Omental fat pad (tissue), 4 donors: ENCODE results near the gene OR52B2. TPM values are rescaled to one million over a fixed set of nuclear protein-coding genes. Genes with fewer than 3 reads are reported as not detected.
"Not testable (repeated sequence)": the region's sequence is repeated elsewhere in the genome, so short reads cannot be mapped to it uniquely, and the experiment has no call there.

Experiments used
- ATAC-seq: fragments of 150-250 bp; one replicate; pipeline ENCODE4 v1.9.1; 2016; ENCODE audit warnings: mild to moderate bottlenecking, moderate library complexity; ENCODE audit not compliant: low FRiP score
- DNase-seq: peaks from one replicate; pipeline ENCODE4 v3.0.0-alpha.2; 2019; ENCODE audit warnings: low spot score
- total RNA-seq, 4 donors: library from RNA; depleted of rRNA; stranded (reverse); fragments of >200 nt; gene quantifications; one replicate each; pipeline ENCODE4 v1.1.0, GENCODE V29; 2016
- TF ChIP-seq, protein P1 (sequence below), 3 donors: fragments of 450-650 bp; IDR thresholded peaks; one replicate each; pipeline ENCODE4 v1.5.1; 2016 to 2017; ENCODE audit warnings: antibody characterized with exemption in 3 of 3, mild to moderate bottlenecking in 3 of 3, moderate library complexity in 2 of 3

The OR52B2 gene
- total RNA-seq, 4 donors from 2014 or later = not detected

DNA sequence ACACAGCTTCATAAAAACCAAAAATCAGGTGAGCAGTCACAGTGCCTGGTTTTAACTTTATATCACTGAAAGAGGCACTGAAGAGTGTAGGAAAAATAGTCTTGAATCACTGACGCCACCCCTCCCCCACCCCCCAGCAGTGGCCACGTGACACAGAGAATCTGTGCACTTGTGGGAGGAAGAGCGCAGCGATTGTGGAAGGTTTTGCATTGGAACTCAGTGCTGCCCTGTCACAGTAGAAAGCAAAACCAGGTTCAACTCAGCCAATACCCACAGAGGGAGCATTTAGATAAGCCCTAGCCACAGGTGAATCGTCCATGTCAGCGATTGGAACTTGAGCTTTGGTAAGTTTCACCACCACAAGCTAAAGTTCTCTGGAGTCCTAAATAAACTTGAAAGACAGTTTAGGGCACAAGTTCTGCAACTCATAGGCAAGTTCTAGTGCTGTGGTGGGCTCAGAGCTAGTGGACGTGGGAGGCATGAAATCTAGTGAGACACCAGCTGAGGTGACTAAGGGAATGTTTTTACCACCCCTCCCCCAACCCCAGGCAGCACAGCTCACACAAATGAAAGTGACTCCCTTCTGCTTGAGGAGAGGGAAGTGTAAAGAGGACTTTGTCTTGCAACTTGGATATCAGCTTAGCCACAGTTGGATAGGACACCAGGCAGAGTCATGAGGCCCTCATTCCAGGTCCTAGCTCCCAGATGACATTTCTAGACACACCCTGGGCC lies 13.3 kb downstream of the OR52B2 start:
- TF ChIP-seq, protein P1, sequence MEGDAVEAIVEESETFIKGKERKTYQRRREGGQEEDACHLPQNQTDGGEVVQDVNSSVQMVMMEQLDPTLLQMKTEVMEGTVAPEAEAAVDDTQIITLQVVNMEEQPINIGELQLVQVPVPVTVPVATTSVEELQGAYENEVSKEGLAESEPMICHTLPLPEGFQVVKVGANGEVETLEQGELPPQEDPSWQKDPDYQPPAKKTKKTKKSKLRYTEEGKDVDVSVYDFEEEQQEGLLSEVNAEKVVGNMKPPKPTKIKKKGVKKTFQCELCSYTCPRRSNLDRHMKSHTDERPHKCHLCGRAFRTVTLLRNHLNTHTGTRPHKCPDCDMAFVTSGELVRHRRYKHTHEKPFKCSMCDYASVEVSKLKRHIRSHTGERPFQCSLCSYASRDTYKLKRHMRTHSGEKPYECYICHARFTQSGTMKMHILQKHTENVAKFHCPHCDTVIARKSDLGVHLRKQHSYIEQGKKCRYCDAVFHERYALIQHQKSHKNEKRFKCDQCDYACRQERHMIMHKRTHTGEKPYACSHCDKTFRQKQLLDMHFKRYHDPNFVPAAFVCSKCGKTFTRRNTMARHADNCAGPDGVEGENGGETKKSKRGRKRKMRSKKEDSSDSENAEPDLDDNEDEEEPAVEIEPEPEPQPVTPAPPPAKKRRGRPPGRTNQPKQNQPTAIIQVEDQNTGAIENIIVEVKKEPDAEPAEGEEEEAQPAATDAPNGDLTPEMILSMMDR (IDR thresholded peaks at IDR 0.05) = no peak
- DNase-seq = no peak
- no peak for ATAC-seq

DNA sequence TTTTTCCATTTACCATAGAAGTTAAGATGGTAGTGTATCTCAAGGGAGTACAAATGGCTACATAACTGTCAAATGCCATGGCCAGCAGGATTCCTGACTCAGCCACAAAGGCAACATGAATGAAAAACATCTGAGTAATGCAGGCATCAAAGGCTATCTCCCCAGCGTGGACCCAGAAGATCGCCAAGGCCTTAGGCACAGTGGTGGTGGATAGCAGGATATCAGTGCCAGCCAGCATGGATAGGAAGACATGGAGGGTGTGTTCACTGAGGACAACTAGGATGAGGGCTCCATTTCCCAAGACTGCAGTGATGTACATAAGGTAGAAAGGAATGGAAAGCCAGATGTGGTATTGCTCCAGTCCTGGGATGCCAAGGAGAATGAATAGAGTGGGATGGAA lies 18.0 kb downstream of the OR52B2 start:
- DNase-seq = no peak
- no peak for ATAC-seq
- TF ChIP-seq, protein P1 (IDR thresholded peaks at IDR 0.05) = no peak

DNA sequence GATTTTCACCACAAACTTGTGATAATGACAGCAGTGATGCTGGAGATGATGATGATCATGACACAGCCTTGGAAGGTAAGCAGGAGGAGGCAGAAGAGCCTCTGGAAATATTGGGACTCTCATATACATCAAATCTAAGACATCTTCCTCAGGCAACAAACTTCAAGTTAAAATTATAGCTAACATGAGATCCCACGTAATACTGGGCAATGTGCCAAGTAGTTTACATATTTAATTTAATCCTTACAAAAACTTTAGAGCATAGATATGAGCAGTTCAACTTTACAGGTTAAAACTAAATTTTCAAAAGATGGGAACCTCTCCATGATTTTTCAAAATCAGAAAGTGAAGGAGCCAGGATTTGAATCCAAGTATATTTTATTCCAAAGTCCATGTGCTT lies 19.0 kb downstream of the OR52B2 start:
- DNase-seq = no peak
- TF ChIP-seq, protein P1 (IDR thresholded peaks at IDR 0.05) = no peak
- no peak for ATAC-seq

DNA sequence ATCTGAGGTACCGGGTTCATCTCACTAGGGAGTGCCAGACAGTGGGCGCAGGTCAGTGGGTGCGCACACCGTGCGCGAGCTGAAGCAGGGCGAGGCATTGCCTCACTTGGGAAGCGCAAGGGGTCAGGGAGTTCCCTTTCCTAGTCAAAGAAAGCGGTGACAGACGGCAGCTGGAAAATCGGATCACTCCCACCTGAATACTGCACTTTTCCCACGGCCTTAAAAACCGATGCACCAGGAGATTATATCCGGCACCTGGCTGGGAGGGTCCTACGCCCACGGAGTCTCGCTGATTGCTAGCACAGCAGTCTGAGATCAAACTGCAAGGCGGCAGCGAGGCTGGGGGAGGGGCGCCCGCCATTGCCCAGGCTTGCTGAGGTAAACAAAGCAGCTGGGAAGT lies 26.4 kb downstream of the OR52B2 start:
- ATAC-seq, DNase-seq: not testable (repeated sequence)

DNA sequence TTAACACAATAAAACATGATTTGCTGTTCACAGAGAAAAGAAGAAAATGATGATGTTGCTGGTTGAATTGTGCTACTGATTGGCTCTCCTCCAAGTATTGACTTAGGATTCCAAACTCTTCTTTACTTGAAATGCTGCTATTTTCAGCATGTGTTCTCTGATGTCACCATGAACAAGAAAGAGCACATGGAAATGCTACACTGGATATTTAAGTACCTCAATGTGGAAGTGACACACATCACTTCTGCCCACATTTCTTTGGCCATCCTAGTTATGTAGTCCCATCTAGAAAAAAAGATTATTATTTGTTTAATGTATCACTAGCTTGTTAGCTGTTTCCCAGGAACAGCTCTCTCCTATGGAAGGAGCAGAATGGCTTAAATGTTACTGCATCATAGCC lies 27.2 kb downstream of the OR52B2 start:
- TF ChIP-seq, protein P1 (IDR thresholded peaks at IDR 0.05) = no peak
- ATAC-seq (no peak), DNase-seq (no peak)

DNA sequence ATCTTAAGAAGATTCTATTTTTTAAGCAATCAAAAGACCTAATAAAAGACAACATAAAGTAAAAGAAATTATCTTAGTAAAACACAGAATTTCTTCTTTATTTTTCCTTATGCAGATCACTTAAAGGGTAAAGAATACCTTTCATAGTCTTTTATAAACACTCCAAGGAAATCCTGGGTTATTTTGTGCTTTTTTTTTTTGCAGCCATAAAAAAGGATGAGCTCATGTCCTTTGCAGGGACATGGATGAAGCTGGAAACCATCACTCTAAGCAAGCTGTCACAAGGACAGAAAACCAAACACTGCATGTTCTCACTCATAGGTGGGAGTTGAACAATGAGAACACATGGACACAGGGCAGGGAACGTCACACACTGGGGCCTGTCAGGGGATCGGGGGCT lies 34.2 kb downstream of the OR52B2 start:
- DNase-seq, ATAC-seq: not testable (repeated sequence)

DNA sequence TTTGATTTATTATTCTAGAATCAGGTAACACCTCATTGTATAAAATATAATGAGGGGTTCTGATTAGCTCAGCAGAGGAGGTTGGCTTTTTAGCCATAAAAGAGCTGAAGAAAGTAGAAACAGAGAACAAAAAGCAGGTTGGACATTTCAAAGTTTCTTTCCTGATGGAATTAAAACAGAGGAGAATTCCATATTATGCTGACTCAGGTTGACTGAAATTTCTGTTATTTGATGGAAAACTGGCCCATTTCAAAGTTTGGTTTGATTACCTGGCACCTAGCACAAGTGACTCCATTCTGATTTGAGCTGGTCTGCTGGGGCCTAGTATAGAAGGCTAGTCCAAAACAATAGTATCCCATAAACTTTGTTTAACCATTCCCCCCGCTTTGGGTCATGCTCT lies 37.7 kb downstream of the OR52B2 start:
- TF ChIP-seq, protein P1 (IDR thresholded peaks at IDR 0.05) = no peak
- ATAC-seq (no peak), DNase-seq (no peak)

DNA sequence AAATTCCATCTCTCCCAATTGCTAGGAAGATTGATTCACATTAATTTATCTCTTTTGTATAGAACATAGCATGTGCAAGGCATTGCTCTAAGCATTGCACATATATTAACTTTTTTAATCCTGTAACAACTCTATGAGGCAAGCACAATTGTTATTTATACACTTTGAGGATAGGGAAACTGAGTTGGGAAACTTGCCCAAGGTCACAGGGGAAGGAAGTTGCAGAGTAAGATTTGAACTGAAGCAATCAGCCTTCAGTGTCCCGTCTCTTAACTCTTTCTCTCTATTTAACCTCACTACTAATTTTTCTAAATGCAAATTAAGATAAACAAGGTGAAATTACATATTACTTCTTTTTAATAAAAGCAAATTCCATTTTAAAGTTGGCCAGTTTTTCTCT lies 40.5 kb downstream of the OR52B2 start:
- TF ChIP-seq, protein P1 (IDR thresholded peaks at IDR 0.05) = no peak
- ATAC-seq = no peak
- no peak for DNase-seq
